ENCODE data around the gene P3R3URF.

DNA sequence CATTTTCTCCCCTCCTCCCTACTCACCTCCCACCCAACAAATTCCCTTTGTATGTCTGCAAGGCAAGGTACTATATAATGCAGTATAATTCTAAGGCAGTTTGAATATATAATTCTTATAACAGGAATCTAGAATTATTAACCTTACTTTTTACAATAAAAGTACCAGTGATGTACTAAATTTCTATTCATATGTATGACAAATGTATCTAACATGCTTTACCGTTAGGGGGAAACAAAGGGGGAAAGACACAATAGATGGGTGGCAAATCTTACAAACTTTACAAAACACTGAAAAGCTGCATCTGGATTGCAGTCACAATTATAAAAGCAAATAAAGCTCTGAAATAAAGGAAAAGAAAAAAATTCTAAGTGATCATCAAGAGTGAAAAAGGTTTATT lies 46.2 kb downstream of the P3R3URF start:
- TF ChIP-seq, protein P1, sequence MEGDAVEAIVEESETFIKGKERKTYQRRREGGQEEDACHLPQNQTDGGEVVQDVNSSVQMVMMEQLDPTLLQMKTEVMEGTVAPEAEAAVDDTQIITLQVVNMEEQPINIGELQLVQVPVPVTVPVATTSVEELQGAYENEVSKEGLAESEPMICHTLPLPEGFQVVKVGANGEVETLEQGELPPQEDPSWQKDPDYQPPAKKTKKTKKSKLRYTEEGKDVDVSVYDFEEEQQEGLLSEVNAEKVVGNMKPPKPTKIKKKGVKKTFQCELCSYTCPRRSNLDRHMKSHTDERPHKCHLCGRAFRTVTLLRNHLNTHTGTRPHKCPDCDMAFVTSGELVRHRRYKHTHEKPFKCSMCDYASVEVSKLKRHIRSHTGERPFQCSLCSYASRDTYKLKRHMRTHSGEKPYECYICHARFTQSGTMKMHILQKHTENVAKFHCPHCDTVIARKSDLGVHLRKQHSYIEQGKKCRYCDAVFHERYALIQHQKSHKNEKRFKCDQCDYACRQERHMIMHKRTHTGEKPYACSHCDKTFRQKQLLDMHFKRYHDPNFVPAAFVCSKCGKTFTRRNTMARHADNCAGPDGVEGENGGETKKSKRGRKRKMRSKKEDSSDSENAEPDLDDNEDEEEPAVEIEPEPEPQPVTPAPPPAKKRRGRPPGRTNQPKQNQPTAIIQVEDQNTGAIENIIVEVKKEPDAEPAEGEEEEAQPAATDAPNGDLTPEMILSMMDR (IDR thresholded peaks at IDR 0.05), result no peak
- TF ChIP-seq POLR2A (IDR thresholded peaks at IDR 0.05), result no peak
